ENCODE results near the gene PRRC2A. TPM values are rescaled to one million over a fixed set of nuclear protein-coding genes. Genes with fewer than 3 reads are reported as not detected.

PRRC2A gene
- total RNA-seq, 1 experiment from 2014 or later: 383 TPM

GRCh38 chr6:31669676-31670075 lies 49.2 kb downstream of the PRRC2A start, which contains the start of gene LY6G5B:
Gene LY6G5B (plus strand): TSS chr6:31669976. CDS start chr6:31670951, 975 bp downstream.
- no peak within 1 kb of the TSS for H2BK15ac ChIP-seq (ENCODE audit: low read depth, low read length)
- no peak within 1 kb of the TSS for H4K5ac ChIP-seq (ENCODE audit: insufficient read length, low read depth, low read length)
- H2BK20ac ChIP-seq (ENCODE audit: low read depth, low read length, poor library complexity, severe bottlenecking): no peak within 1 kb of the TSS
- H4K91ac ChIP-seq (ENCODE audit: insufficient read length, low read depth, low read length): no peak within 1 kb of the TSS
- peaks cover 13% of the 10 kb centered on the region for H3K23me2 ChIP-seq (ENCODE audit: insufficient read length, low read depth, low read length, poor library complexity, severe bottlenecking)
- no peak within 1 kb of the TSS; a peak in 1 of 5 replicates for H3K4me3 Mint-ChIP-seq
- H4K20me1 ChIP-seq (ENCODE audit: control insufficient read depth, insufficient read depth, insufficient read length): no peaks in the 10 kb centered on the region
- no peak within 1 kb of the TSS for H3K27ac ChIP-seq (ENCODE audit: insufficient read length, low read depth, low read length)
- H3K23ac ChIP-seq (ENCODE audit: insufficient read length, low read depth, low read length): no peak within 1 kb of the TSS
- peaks cover 6% of the 10 kb centered on the region; the same call in 1 of the 2 replicates for H3K79me2 ChIP-seq (ENCODE audit: insufficient read depth, low read length)
- DNase-seq: no peak
- peaks cover 9 to 10% of the 10 kb centered on the region in 2 experiments for H3K4me1 Mint-ChIP-seq
- no peak within 1 kb of the TSS for H2AFZ ChIP-seq (ENCODE audit: low read length)
- H3K9me3 Mint-ChIP-seq: no peaks in the 10 kb centered on the region
- no peaks in the 10 kb centered on the region for H3K27me3 Mint-ChIP-seq (ENCODE audit: low read depth)
- no peak within 1 kb of the TSS for H3K18ac ChIP-seq (ENCODE audit: insufficient read length, low read depth, low read length)
- H3K9me3 ChIP-seq (ENCODE audit: control insufficient read depth, low read depth, low read length): no peaks in the 10 kb centered on the region
- H3K9ac ChIP-seq (ENCODE audit: extremely low read depth, insufficient read length, low read length): no peak within 1 kb of the TSS
- H3K14ac ChIP-seq (ENCODE audit: insufficient read depth, low read length): no peak within 1 kb of the TSS
- peaks cover 43 to 80% (median 76%) of the 10 kb centered on the region in 3 experiments for H3K36me3 Mint-ChIP-seq (ENCODE audit: insufficient read depth in 1 of 3, low read depth in 3 of 3)
- H3K27me3 ChIP-seq (ENCODE audit: insufficient read depth, low read length): no peaks in the 10 kb centered on the region
- H4K8ac ChIP-seq (replicated peaks; ENCODE audit: insufficient read length, low read depth, low read length): no peak within 1 kb of the TSS
- no peak within 1 kb of the TSS for H3K4ac ChIP-seq (ENCODE audit: low read depth, low read length)
- H3K56ac ChIP-seq (ENCODE audit: insufficient read length, low read depth, low read length): no peak within 1 kb of the TSS
- H3K4me2 ChIP-seq (ENCODE audit: insufficient read depth, insufficient read length, low read length): no peak within 1 kb of the TSS
- no peak within 1 kb of the TSS for H2AK5ac ChIP-seq (ENCODE audit: insufficient read length, low read length)
- H2BK120ac ChIP-seq (ENCODE audit: low read depth, low read length, poor library complexity, severe bottlenecking): no peak within 1 kb of the TSS
- H3K27ac Mint-ChIP-seq: no peak within 1 kb of the TSS; a peak in 1 of 7 replicates
- no peak within 1 kb of the TSS for H3T11ph ChIP-seq (ENCODE audit: low read length)
- H2BK12ac ChIP-seq (ENCODE audit: insufficient read length, low read depth, low read length): no peak within 1 kb of the TSS
- no peak within 1 kb of the TSS for H2BK5ac ChIP-seq (ENCODE audit: insufficient read length, low read length)
- no CpG with 5 or more reads among the region's 8 CpGs for WGBS (ENCODE audit: extremely low coverage, insufficient read length, low lambda C conversion rate)
- peaks cover 5% of the 10 kb centered on the region for H3K79me1 ChIP-seq (ENCODE audit: insufficient read depth, low read depth, low read length, poor library complexity, severe bottlenecking)
- TF ChIP-seq, protein P1, sequence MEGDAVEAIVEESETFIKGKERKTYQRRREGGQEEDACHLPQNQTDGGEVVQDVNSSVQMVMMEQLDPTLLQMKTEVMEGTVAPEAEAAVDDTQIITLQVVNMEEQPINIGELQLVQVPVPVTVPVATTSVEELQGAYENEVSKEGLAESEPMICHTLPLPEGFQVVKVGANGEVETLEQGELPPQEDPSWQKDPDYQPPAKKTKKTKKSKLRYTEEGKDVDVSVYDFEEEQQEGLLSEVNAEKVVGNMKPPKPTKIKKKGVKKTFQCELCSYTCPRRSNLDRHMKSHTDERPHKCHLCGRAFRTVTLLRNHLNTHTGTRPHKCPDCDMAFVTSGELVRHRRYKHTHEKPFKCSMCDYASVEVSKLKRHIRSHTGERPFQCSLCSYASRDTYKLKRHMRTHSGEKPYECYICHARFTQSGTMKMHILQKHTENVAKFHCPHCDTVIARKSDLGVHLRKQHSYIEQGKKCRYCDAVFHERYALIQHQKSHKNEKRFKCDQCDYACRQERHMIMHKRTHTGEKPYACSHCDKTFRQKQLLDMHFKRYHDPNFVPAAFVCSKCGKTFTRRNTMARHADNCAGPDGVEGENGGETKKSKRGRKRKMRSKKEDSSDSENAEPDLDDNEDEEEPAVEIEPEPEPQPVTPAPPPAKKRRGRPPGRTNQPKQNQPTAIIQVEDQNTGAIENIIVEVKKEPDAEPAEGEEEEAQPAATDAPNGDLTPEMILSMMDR (conservative IDR thresholded peaks at IDR 0.05): no peak
- H3K4me1 ChIP-seq (ENCODE audit: insufficient read depth, low read length): no peaks in the 10 kb centered on the region

All from H9 (cell line).